Endothelial cell (in vitro differentiated cells): Measurements from ENCODE around the gene FAM216B. TPM values are rescaled to one million over a fixed set of nuclear protein-coding genes. Genes with fewer than 3 reads are reported as not detected.

Experiments
- DNase-seq: peaks from one replicate; pipeline ENCODE4 v3.0.0; 2021; ENCODE audit warnings: low spot score
- H3K27ac Mint-ChIP-seq: one replicate; pipeline ENCODE4 v1.8.0; 2021; ENCODE audit warnings: mixed read lengths, inconsistent platforms; ENCODE audit not compliant: unreplicated experiment
- H3K27me3 Mint-ChIP-seq: one replicate; pipeline ENCODE4 v1.8.0; 2021; ENCODE audit warnings: mild to moderate bottlenecking, moderate library complexity, mixed read lengths, inconsistent platforms; ENCODE audit not compliant: unreplicated experiment
- H3K36me3 Mint-ChIP-seq: one replicate; pipeline ENCODE4 v1.8.0; 2021; ENCODE audit warnings: mild to moderate bottlenecking, low read depth, mixed read lengths, inconsistent platforms; ENCODE audit not compliant: unreplicated experiment
- H3K4me1 Mint-ChIP-seq: one replicate; pipeline ENCODE4 v1.8.0; 2021; ENCODE audit warnings: mild to moderate bottlenecking, mixed read lengths, inconsistent platforms; ENCODE audit not compliant: unreplicated experiment
- H3K4me3 Mint-ChIP-seq: one replicate; pipeline ENCODE4 v1.8.0; 2021; ENCODE audit warnings: mild to moderate bottlenecking, mixed read lengths, inconsistent platforms; ENCODE audit not compliant: unreplicated experiment
- H3K9me3 Mint-ChIP-seq: one replicate; pipeline ENCODE4 v1.8.0; 2021; ENCODE audit warnings: mixed read lengths, inconsistent platforms; ENCODE audit not compliant: unreplicated experiment
- total RNA-seq: library from RNA; stranded (reverse); fragmentation: NEBNext Ultra II Directional; extraction: Animal tissue kit (Norgen Biotek cat#: 25700); gene quantifications from one replicate; pipeline ENCODE4 v1.2.1, GENCODE V29; 2021; ENCODE audit not compliant: unreplicated experiment
- TF ChIP-seq, protein P1 (sequence below): fragments of 200-600 bp; sonication (generic); IDR thresholded peaks from one replicate; pipeline ENCODE4 v1.5.0; 2021; ENCODE audit warnings: antibody characterized with exemption; ENCODE audit not compliant: unreplicated experiment

The FAM216B gene
- total RNA-seq, 1 donor from 2014 or later = not detected

GRCh38 chr13:42792154-42792553, 10.8 kb downstream of the FAM216B start:
- Mint-ChIP-seq H3K9me3 (no peaks in the 10 kb centered on the region), H3K27ac (no peak overlapping the region), H3K4me3 (no peak overlapping the region), H3K4me1 (no peaks in the 10 kb centered on the region), H3K36me3 (no peaks in the 10 kb centered on the region), H3K27me3 (no peaks in the 10 kb centered on the region)
- no peak for DNase-seq
- TF ChIP-seq, protein P1, sequence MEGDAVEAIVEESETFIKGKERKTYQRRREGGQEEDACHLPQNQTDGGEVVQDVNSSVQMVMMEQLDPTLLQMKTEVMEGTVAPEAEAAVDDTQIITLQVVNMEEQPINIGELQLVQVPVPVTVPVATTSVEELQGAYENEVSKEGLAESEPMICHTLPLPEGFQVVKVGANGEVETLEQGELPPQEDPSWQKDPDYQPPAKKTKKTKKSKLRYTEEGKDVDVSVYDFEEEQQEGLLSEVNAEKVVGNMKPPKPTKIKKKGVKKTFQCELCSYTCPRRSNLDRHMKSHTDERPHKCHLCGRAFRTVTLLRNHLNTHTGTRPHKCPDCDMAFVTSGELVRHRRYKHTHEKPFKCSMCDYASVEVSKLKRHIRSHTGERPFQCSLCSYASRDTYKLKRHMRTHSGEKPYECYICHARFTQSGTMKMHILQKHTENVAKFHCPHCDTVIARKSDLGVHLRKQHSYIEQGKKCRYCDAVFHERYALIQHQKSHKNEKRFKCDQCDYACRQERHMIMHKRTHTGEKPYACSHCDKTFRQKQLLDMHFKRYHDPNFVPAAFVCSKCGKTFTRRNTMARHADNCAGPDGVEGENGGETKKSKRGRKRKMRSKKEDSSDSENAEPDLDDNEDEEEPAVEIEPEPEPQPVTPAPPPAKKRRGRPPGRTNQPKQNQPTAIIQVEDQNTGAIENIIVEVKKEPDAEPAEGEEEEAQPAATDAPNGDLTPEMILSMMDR = no peak

DNA sequence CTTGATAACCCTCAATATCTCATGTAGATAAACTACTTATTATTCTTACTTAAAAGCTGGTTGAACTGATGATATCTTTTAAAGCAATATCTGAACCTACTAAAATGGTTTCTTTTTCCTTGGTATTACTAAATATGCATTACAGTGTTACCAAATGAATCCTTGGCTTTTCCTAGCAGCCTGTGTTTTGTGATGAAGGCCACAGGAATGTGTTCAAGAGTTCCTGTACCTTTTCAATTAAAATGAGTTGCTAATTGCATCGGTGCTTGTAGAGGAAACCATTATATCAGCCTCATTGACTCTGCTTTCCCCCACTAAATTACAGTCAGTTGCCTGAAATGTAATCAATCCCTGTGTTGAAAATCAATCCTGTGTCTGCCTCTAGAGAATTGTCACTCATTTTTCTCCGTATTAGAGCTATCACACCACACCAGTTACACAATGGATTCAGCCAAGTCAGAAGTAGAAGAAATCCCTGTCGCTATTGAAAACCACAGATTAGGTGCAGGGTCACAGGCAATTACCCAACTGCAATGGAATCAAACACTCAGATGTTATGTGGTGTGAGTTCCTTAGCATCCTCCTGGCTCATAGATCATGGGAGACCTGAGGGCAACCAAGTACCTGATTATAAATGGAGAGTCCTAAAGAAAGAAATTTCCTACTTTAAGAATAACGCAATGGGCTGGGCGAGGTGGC, 13.3 kb downstream of the FAM216B start:
- no peaks in the 10 kb centered on the region for H3K9me3 Mint-ChIP-seq

DNA sequence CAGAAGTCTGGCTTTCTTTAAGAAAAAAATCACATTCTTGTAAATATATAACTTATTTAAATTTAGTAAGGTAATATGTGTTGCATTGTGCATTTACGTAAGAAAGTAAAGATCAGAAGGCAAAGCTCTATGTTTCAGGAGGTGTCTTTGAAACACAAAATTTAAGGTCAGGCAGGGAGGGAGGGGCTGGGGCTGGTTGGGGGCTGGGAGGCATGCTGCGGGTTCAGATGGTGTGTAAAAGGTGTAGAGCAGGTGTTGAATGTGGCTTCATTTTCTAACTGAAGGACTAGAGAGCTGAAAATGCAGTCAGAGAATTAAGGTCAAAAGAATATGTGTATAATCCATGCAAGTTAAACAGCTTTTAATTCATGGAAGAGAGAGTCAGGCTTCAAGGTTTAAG, 14.3 kb downstream of the FAM216B start:
- Mint-ChIP-seq H3K4me3 (no peak overlapping the region), H3K36me3 (no peaks in the 10 kb centered on the region), H3K9me3 (no peaks in the 10 kb centered on the region), H3K27ac (no peak overlapping the region), H3K4me1 (no peaks in the 10 kb centered on the region), H3K27me3 (no peaks in the 10 kb centered on the region)
- TF ChIP-seq, protein P1 = no peak
- DNase-seq = no peak

More for the DNA sequence above, 13.3 kb downstream of the FAM216B start:
- Mint-ChIP-seq H3K4me1 (no peaks in the 10 kb centered on the region), H3K36me3 (no peaks in the 10 kb centered on the region), H3K27ac (no peak overlapping the region), H3K4me3 (no peak overlapping the region), H3K27me3 (no peaks in the 10 kb centered on the region)
- TF ChIP-seq, protein P1 = no peak
- no peak for DNase-seq

DNA sequence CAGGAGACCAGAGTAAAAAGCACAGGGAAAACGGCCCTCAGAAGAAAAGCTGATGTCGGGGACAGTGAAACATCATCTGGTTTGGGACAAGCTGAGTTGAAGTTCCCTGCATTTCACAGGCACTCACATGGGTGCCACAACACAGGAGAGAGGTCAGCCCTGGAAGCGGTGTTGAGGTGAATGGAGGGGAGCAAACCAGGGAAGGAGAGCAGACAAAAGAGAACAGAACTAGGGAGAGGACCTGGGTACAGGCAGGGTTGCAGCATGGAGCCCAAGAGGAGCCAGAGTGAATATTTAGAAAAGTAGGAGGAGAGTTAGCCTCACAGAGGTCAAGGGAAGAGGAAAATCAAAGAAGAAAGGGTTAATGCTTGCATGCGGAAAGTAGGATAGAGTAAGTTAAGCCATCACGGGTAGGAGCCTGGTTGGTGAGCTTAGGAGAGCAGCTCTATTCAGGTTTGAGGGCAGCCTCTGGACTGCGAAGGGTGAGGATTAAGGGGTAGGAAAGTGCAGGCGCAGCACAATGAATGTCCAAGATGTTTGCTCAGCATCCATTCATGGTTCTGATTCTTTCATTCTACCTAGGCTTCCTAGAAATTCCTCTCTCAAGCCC, 15.5 kb downstream of the FAM216B start:
- no peaks in the 10 kb centered on the region for H3K4me1 Mint-ChIP-seq
- no peak overlapping the region for H3K27ac Mint-ChIP-seq
- H3K36me3 Mint-ChIP-seq = no peaks in the 10 kb centered on the region
- no peak for DNase-seq
- no peaks in the 10 kb centered on the region for H3K9me3 Mint-ChIP-seq
- no peaks in the 10 kb centered on the region for H3K27me3 Mint-ChIP-seq
- H3K4me3 Mint-ChIP-seq = no peak overlapping the region
- TF ChIP-seq, protein P1 = no peak

DNA sequence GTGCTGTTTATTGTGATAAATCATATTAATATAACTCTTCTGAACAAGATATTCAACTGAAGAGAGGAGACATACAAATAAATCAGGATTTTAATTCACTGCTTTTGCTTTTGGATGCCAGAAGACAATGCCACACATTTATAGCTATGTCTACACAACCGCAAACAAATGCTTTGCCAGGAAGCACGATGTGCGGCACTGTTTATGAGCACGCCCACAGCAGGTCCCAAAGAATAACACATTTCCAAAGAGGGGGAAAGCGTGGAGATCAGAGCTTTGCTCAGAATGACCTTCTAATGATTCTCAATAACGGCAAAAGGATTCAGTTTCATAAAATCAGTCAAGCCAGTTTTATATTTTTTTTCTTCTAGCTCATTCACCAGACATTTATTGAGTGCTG, 16.7 kb downstream of the FAM216B start:
- Mint-ChIP-seq H3K4me1 (no peaks in the 10 kb centered on the region), H3K36me3 (no peaks in the 10 kb centered on the region)
- TF ChIP-seq, protein P1 = no peak

More for the DNA sequence above, 16.7 kb downstream of the FAM216B start:
- Mint-ChIP-seq H3K27ac (no peak overlapping the region), H3K27me3 (no peaks in the 10 kb centered on the region), H3K9me3 (no peaks in the 10 kb centered on the region), H3K4me3 (no peak overlapping the region)
- DNase-seq = no peak
